Activated CD4-positive, alpha-beta T cell treated with anti-CD3 and anti-CD28 coated beads, Interleukin-2, amount 50 U/mL, for 48 hours (primary cell): ENCODE data around the gene SRSF11.

Source experiments
- DNase-seq, 2 experiments: peaks; one replicate each; pipeline ENCODE4 v3.0.0-alpha.2; 2020

Gene SRSF11

GRCh38 chr1:70224954-70225353, 3.8 kb downstream of the SRSF11 start:
- DNase-seq: no peak

GRCh38 chr1:70227439-70227838, 6.3 kb downstream of the SRSF11 start:
- DNase-seq: no peak

GRCh38 chr1:70228670-70229069, 7.5 kb downstream of the SRSF11 start:
- no peak for DNase-seq

GRCh38 chr1:70231475-70231874, 10.3 kb downstream of the SRSF11 start:
- DNase-seq: no peak

GRCh38 chr1:70234733-70235132, 13.6 kb downstream of the SRSF11 start:
- DNase-seq: no peak

- DNase-seq: no peak
Measured at GRCh38 chr1:70239940-70240339, 18.8 kb downstream of the SRSF11 start.

GRCh38 chr1:70247122-70247521, 25.9 kb downstream of the SRSF11 start:
- no peak for DNase-seq

GRCh38 chr1:70247768-70248167, 26.6 kb downstream of the SRSF11 start:
- DNase-seq: no peak

GRCh38 chr1:70248729-70249128, 27.5 kb downstream of the SRSF11 start:
- DNase-seq: no peak

GRCh38 chr1:70256664-70257063, 35.5 kb downstream of the SRSF11 start:
- DNase-seq: no peak

- DNase-seq: no peak
Measured at GRCh38 chr1:70264839-70265238, 43.7 kb downstream of the SRSF11 start.

- DNase-seq: no peak
Measured at GRCh38 chr1:70265946-70266345, 44.8 kb downstream of the SRSF11 start.

GRCh38 chr1:70277875-70278274, 56.7 kb downstream of the SRSF11 start:
- DNase-seq: no peak

GRCh38 chr1:70278710-70279109, 57.5 kb downstream of the SRSF11 start:
- no peak for DNase-seq

GRCh38 chr1:70284366-70284765, 63.2 kb downstream of the SRSF11 start:
- no peak for DNase-seq

GRCh38 chr1:70286453-70286852, 65.3 kb downstream of the SRSF11 start:
- no peak for DNase-seq

- no peak for DNase-seq
Measured at GRCh38 chr1:70288166-70288565, 67.0 kb downstream of the SRSF11 start.

GRCh38 chr1:70290218-70290617, 69.0 kb downstream of the SRSF11 start:
- DNase-seq: no peak

- no peak for DNase-seq
Measured at GRCh38 chr1:70293186-70293843, 72.1 kb downstream of the SRSF11 start.

GRCh38 chr1:70295749-70296148, 74.6 kb downstream of the SRSF11 start:
- no peak for DNase-seq

GRCh38 chr1:70299472-70299871, 78.3 kb downstream of the SRSF11 start:
- DNase-seq: no peak
